SH-SY5Y (cell line): Measurements from ENCODE around the gene MUC5AC.

ENCODE experiments used
- GATA2 ChIP-seq: IDR thresholded peaks from 2 replicates; pipeline ENCODE4 v1.6.1; 2011; ENCODE audit warnings: mild to moderate bottlenecking, low read depth, low read length
- GATA3 ChIP-seq: IDR thresholded peaks from 2 replicates; pipeline ENCODE4 v1.6.1; 2011; ENCODE audit warnings: low read depth, mild to moderate bottlenecking, low read length, moderate library complexity

GRCh38 chr11:1194977-1195681 is 37.4 kb downstream of the MUC5AC start:
- TF ChIP-seq GATA2 (no peak), GATA3 (no peak)
